Measurements from ENCODE around the gene MMP25.
"Not testable (repeated sequence)": the region's sequence is repeated elsewhere in the genome, so short reads cannot be mapped to it uniquely, and the experiment has no call there.

The MMP25 gene

GRCh38 chr16:3070608-3071111 is 24.3 kb downstream of the MMP25 start:
- no peak for DNase-seq (ENCODE audit: insufficient read length, low spot score)
- no peak for FAIRE-seq

GRCh38 chr16:3071655-3072054 is 25.3 kb downstream of the MMP25 start:
- no peak for FAIRE-seq
- no peak for DNase-seq (ENCODE audit: insufficient read length, low spot score)

- not testable (repeated sequence) for DNase-seq (ENCODE audit: insufficient read length, low spot score); FAIRE-seq
These were observed 25.8 kb downstream of the MMP25 start for GRCh38 chr16:3072148-3072547.

GRCh38 chr16:3072576-3073263 is 26.4 kb downstream of the MMP25 start:
- FAIRE-seq = peak; percentile 90
- not testable (repeated sequence) for DNase-seq (ENCODE audit: insufficient read length, low spot score)

- no peak for DNase-seq (ENCODE audit: insufficient read length, low spot score)
- no peak for FAIRE-seq
These were observed 27.1 kb downstream of the MMP25 start for GRCh38 chr16:3073448-3073847.

GRCh38 chr16:3074860-3075522 is 28.6 kb downstream of the MMP25 start:
- DNase-seq (ENCODE audit: insufficient read length, low spot score) = peak; percentile 69
- FAIRE-seq = peak; percentile 92

GRCh38 chr16:3075523-3075915 is 29.2 kb downstream of the MMP25 start:
- DNase-seq (ENCODE audit: insufficient read length, low spot score) = no peak
- FAIRE-seq = peak; percentile 69

GRCh38 chr16:3075946-3076345 is 29.6 kb downstream of the MMP25 start:
- not testable (repeated sequence) for FAIRE-seq

GRCh38 chr16:3076577-3076976 is 30.2 kb downstream of the MMP25 start:
- DNase-seq (ENCODE audit: insufficient read length, low spot score) (no peak), FAIRE-seq (peak; percentile 69)

More at GRCh38 chr16:3075946-3076345, 29.6 kb downstream of the MMP25 start:
- not testable (repeated sequence) for DNase-seq (ENCODE audit: insufficient read length, low spot score)

GRCh38 chr16:3080024-3080423 is 33.7 kb downstream of the MMP25 start:
- DNase-seq (ENCODE audit: insufficient read length, low spot score) (no peak), FAIRE-seq (no peak)

- not testable (repeated sequence) for FAIRE-seq; DNase-seq (ENCODE audit: insufficient read length, low spot score)
These were observed 35.6 kb downstream of the MMP25 start for GRCh38 chr16:3081957-3082356.

- DNase-seq (ENCODE audit: insufficient read length, low spot score); FAIRE-seq: not testable (repeated sequence)
These were observed 37.0 kb downstream of the MMP25 start for GRCh38 chr16:3083408-3083807.

GRCh38 chr16:3084491-3084890 is 38.1 kb downstream of the MMP25 start:
- no peak for DNase-seq (ENCODE audit: insufficient read length, low spot score)
- FAIRE-seq = no peak

- FAIRE-seq (no peak), DNase-seq (ENCODE audit: insufficient read length, low spot score) (no peak)
These were observed 38.8 kb downstream of the MMP25 start for GRCh38 chr16:3084969-3085670.

GRCh38 chr16:3085868-3086595 is 39.7 kb downstream of the MMP25 start:
- FAIRE-seq (no peak), DNase-seq (ENCODE audit: insufficient read length, low spot score) (no peak)

- FAIRE-seq (no peak), DNase-seq (ENCODE audit: insufficient read length, low spot score) (no peak)
These were observed 40.4 kb downstream of the MMP25 start for GRCh38 chr16:3086596-3087242.

- FAIRE-seq (no peak), DNase-seq (ENCODE audit: insufficient read length, low spot score) (no peak)
These were observed 41.2 kb downstream of the MMP25 start for GRCh38 chr16:3087243-3088235.

- FAIRE-seq = no peak
These were observed 42.1 kb downstream of the MMP25 start for GRCh38 chr16:3088450-3088849.

More at GRCh38 chr16:3088450-3088849, 42.1 kb downstream of the MMP25 start:
- no peak for DNase-seq (ENCODE audit: insufficient read length, low spot score)

Data from GM19239 (cell line).